GM23338 (cell line): ENCODE measurements around the gene SIRT3.

Source experiments
- CREB1 ChIP-seq: fragments of 250-450 bp; sonication (Bioruptor Pico); IDR thresholded peaks from 2 replicates; pipeline ENCODE4 v1.5.0; 2020; ENCODE audit warnings: low read depth, mild to moderate bottlenecking, moderate library complexity
- CTCF ChIP-seq, 2 experiments: fragments of 200-600 bp in 1 of 2; sonication (generic) in 1 of 2; conservative IDR thresholded peaks; 2 replicates each; pipeline versions ENCODE4 v1.5.1 to v1.6.1; 2016 to 2017; ENCODE audit warnings: antibody characterized with exemption in 2 of 2, low read depth in 2 of 2, mild to moderate bottlenecking in 2 of 2, moderate library complexity in 1 of 2
- ETS1 ChIP-seq: IDR thresholded peaks from 2 replicates; pipeline ENCODE4 v1.6.1; 2016; ENCODE audit warnings: antibody characterized with exemption
- EZH2 ChIP-seq: fragments of 200-600 bp; sonication (generic); IDR thresholded peaks from one replicate; pipeline ENCODE4 v1.8.0; 2017; ENCODE audit warnings: antibody characterized with exemption, mild to moderate bottlenecking, low read depth; ENCODE audit not compliant: unreplicated experiment
- EZH2phosphoT487 ChIP-seq: fragments of 200-600 bp; sonication (generic); IDR thresholded peaks from one replicate; pipeline ENCODE4 v1.8.1; 2018; ENCODE audit warnings: antibody characterized with exemption; ENCODE audit not compliant: unreplicated experiment
- JUNB ChIP-seq: IDR thresholded peaks from one replicate; pipeline ENCODE4 v1.6.1; 2016; ENCODE audit warnings: antibody characterized with exemption; ENCODE audit not compliant: unreplicated experiment
- NANOG ChIP-seq: IDR thresholded peaks from 2 replicates; pipeline ENCODE4 v1.6.1; 2016; ENCODE audit warnings: antibody characterized with exemption, borderline replicate concordance
- POLR2AphosphoS5 ChIP-seq: IDR thresholded peaks from 2 replicates; pipeline ENCODE4 v1.6.1; 2016; ENCODE audit warnings: antibody characterized with exemption, low read depth
- REST ChIP-seq: IDR thresholded peaks from one replicate; pipeline ENCODE4 v1.6.1; 2018; ENCODE audit warnings: antibody characterized with exemption; ENCODE audit not compliant: unreplicated experiment
- STAT1 ChIP-seq: IDR thresholded peaks from one replicate; pipeline ENCODE4 v1.6.1; 2016; ENCODE audit warnings: antibody characterized with exemption; ENCODE audit not compliant: unreplicated experiment
- ZNF114 ChIP-seq: fragments of 250-450 bp; sonication (Bioruptor Pico); IDR thresholded peaks from 2 replicates; pipeline ENCODE4 v1.5.0; 2020; ENCODE audit warnings: mild to moderate bottlenecking, moderate library complexity
- ZNF331 ChIP-seq: fragments of 250-450 bp; sonication (Bioruptor Pico); IDR thresholded peaks from 2 replicates; pipeline ENCODE4 v1.5.0; 2020; ENCODE audit warnings: low read depth, mild to moderate bottlenecking, moderate library complexity
- ZNF462 ChIP-seq: fragments of 250-450 bp; sonication (Bioruptor Pico); IDR thresholded peaks from 2 replicates; pipeline ENCODE4 v1.5.0; 2020; ENCODE audit warnings: mild to moderate bottlenecking, moderate library complexity

- TF ChIP-seq ZNF114 (CRISPR knock-in tag) (no peak), CTCF (conservative IDR thresholded peaks at IDR 0.05; ENCODE audit: low read depth in 2 of 2) (no peak), CREB1 (CRISPR knock-in tag) (no peak), EZH2phosphoT487 (no peak), POLR2AphosphoS5 (no peak), REST (no peak), EZH2 (no peak), JUNB (no peak), ETS1 (no peak), ZNF331 (CRISPR knock-in tag) (no peak), ZNF462 (CRISPR knock-in tag) (no peak), STAT1 (no peak), NANOG (no peak)
These were observed 8.2 kb downstream of the SIRT3 start for GRCh38 chr11:227824-228379.
